ENCODE results near the gene CCNH.

CCNH gene

GRCh38 chr5:87412630-87413342 lies at the start of gene CCNH:
Gene CCNH (minus strand): TSS chr5:87412930. CDS start chr5:87412794, 136 bp downstream.
- DNase-seq = peak; percentile 75 to 96

- no peak for DNase-seq
Measured at GRCh38 chr5:87457706-87458105, 45.0 kb upstream of the CCNH start.

GRCh38 chr5:87453801-87454200 lies 41.1 kb upstream of the CCNH start:
- no peak for DNase-seq

DNA sequence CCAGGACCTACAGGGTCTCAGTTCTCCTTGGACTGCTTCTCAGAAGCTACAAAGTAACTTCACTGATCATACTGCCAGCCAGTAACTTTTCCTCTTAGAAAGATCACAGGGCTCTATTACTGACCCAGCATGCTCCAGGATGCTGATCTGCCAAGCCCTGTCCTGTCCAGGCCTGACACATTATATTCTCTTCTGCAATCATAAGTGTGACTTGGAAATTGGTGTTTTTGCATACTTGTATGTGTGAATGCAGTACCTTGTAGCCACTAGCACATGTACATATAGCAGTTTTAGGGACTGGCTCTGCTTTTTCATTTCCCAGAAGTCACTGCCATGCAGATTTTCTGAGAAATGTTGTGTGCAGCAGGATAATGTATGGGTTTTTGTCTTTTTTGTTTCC lies 40.1 kb upstream of the CCNH start:
- no peak for DNase-seq

DNA sequence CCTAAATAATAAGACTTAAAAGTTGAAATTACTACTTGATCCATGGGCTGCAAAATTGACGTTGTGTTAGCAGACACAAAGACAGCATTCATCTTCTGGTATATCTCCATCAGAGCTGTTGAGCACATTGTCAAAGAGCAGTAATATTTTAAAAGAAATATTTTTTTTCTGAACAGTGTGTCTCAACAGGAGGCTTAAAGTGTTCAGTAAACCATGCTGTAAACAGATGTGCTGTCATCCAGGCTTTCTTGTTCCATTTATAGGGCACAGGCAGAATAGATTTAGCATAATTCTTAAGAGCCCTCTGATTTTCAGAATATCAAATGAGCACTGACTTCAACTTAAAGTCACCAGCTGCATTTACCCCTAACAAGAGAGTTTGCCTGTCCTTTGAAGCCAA lies 29.7 kb upstream of the CCNH start:
- DNase-seq = no peak

DNA sequence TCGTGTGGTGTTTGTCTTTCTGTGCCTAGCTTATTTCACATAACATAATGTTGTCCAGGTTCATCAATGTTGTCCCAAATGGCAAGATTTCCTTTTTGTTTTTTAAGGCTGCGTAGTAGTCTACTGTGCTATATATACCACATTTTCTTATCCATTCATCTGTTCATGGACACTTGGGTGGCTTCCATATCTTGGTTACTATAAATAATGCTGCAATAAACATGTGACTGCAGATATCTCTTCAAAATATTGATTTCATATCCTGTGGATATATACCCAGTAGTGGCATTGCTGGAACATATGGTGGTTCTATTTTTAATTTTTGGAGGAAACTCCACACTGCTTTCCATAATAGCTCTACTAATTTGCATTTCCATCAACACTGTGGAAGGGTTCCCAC lies 25.5 kb upstream of the CCNH start:
- DNase-seq = no peak

- DNase-seq = no peak
Measured at GRCh38 chr5:87437724-87438123, 25.0 kb upstream of the CCNH start.

- DNase-seq = no peak
Measured at GRCh38 chr5:87435144-87435694, 22.5 kb upstream of the CCNH start.

- no peak for DNase-seq
Measured at GRCh38 chr5:87434461-87434860, 21.7 kb upstream of the CCNH start.

DNA sequence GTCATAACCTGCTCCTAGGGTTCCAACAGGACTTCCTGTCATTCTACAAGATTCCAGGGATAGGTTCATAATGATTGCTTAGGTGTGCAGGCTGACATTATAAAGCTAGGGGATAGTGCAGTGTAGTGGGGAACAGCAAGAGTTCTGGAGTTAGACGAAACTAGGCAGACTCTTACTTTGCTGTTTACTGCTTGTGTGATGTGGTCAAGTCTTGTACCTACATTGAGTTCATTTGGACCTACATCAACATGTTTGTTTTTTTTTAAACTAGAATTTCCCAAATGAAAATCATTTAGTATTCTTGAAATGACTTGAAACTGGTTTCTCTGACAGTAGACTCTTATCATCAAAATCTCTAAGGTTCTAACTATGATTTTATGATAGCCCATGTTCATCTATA lies 21.2 kb upstream of the CCNH start:
- no peak for DNase-seq

- DNase-seq = no peak
Measured at GRCh38 chr5:87432460-87432859, 19.7 kb upstream of the CCNH start.

- no peak for DNase-seq
Measured at GRCh38 chr5:87430863-87431457, 18.2 kb upstream of the CCNH start.

GRCh38 chr5:87423755-87424154 lies 11.0 kb upstream of the CCNH start:
- DNase-seq = no peak

DNA sequence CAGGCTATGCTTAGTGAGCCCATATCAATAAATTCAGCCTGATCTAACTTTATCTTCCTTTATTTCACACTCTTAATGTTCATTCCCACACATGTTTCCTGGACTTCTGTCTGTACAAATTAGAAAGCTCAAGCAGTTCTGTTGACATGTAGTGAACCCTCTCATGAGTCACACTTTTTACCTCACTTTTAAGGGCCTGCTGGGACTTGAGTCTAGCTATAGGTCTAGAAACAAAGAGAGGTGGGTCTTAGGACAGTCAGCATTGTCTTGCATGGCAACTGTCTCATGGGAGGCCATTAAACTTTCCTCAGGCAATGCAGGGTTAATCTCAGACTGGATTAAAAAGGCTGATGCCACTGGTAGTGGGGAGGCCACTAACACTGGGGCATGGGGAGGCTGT lies 8.6 kb upstream of the CCNH start:
- DNase-seq = no peak

DNA sequence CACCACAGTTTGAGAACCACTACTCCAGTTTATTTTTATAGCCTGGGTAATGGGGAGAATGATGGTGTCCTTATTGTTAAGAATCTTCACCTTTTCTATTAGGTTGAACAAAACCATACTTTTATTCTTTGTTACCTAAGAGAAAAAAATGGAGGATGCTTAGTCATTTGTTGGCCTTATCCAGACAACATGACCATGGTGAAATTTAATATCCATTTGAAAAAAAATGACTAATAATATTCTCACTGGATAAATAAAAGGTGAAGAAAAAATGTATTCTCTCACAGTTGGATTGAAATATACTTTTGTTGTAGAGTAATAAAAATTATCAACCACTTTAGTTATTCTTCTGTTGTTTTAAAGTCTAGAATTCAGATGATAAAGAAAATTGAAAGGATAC lies 5.8 kb upstream of the CCNH start:
- DNase-seq = no peak

DNA sequence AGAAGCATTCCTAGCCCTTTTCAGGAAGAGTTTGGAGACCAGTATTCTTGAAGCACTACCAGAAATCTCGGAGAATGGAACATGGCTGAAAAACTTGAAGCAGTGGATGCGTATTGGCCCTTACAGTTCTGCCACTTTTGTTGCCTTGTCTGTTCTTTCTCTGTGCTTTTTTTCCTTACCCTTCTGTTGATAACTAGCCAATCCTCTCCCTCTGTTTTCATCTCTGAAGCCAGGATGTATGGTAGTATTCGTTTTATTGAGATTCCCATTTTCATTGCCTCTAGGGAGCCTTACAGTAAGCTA lies 564 bp upstream of the CCNH start:
- DNase-seq = no peak

DNA sequence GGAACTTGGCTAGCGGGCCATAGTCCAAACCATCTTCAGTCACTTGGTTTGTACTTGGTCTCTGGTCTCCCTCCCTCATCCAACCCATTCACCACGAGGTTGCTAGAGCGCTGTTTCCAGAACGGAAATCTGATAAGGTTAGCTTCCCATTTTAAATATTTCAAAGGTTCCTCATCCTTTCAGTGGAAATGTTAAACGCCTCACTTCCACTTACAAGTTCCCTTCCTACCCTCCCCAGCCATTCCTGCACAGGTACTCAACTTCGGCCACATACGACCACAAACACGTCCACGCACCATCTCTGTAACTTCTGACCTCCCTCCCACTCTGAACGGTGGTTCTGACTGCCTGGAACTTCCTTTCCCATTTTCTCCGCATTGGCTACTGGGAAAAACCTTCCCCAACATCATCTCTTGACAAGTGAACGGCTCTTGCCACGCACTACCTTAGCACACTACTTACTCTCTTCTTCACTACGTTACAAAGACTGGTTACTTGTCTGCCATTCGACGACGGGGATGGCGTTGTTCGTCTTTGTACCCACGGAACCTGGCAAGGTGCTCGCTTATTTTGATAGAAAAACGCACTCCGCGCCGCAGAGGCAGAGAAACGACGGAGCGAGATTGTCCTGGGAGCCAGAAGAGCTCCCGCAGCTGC lies 629 bp downstream of the CCNH start:
- peak in 1 of 2 experiments; percentile 41 for DNase-seq

DNA sequence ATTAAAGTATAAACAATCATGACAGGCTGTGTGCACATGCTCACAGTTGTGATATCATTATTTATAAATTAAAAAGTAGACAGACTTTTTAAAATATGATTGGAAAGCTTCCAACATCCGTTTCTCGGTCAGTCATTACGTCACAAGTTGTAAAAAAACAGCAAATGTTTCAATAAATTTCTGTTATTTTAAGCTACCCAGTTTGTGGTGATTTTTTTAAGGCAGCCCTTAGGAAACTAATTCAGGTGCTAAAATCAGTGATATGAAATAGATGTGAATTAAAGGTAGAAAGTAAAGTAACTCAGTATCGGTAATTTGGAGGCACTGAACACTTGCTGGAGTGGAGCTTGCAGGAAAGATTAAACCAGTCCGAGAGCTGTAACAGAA lies 1.2 kb downstream of the CCNH start:
- DNase-seq = no peak

DNA sequence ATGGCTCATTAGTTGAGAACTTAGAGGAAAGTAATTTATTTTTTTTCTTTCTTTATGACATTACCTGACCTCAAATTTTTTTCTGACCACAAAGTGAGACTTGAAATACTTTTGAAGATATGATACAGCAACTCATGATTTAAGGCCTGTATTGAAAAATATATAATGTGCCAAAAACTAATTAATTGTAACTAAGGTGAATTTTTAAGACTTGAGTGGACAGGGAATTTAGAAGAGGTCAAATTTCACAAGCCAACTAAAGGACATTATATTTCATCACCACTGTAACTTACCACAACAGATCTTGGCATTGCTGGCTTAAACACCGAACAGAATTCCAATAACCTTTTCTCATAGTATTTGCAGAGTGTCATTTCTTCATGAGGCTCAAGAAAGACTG lies 1.8 kb downstream of the CCNH start:
- DNase-seq = no peak

GRCh38 chr5:87408204-87408603 lies 4.5 kb downstream of the CCNH start:
- DNase-seq = no peak

DNA sequence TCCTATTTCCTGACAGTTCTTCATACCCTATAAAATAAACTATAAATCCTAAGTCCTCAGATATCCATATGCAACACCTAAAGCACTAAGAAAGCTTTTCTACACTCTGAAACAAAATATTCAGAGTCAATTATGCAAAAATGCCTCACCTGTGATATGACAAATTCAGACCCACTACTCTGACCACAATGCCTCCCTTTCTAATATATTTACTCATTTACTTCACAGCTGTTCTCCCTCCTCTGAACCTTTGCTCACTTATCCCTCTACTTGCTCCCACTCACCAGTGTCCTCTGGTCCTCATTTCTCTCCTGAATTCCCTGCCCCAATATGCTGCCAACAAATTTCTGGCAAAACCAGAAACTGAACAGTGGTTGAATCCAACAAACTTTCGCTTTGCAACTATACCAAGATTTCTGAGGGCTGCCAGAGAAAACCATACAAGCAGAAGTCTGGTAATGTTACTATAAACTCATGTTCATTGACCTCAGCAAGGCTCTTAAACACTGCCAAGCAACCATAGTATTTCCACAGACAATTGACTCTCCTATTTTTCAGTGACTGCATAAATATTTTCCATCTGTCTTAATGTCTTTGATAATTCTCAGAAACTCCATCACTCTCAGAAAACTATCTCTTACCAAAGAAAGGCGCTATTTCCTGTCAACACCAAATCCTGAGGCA lies 7.1 kb downstream of the CCNH start:
- DNase-seq = no peak

DNA sequence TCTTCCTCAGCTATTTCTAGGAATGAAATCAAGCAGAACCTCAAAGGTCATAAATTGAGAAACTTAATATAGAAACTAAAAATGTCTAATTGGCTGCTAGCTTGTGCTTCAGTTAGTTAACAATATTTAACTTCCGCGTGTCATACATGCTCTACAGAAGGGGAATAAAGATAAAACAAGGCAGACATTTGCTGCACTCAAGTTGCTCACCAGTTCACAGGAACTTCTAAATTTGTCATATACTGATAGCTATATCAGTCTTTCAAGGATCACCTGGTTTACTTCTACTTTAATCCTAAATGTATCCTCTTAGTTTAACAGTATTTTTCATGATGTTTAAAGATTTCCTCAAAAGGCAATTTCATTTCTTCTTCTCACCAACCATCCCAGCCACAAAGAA lies 8.4 kb downstream of the CCNH start:
- DNase-seq = no peak

GRCh38 chr5:87403899-87404298 lies 8.8 kb downstream of the CCNH start:
- DNase-seq = no peak

GRCh38 chr5:87403409-87403808 lies 9.3 kb downstream of the CCNH start:
- DNase-seq = no peak
